Nephron progenitor cell (in vitro differentiated cells): Measurements from ENCODE around the gene LAMA4.
A peak's percentile ranks its signal among the peaks of the same experiment; 100 is the strongest.

Experiments
- DNase-seq: peaks from one replicate; pipeline ENCODE4 v3.0.0; 2021
- H3K27ac Mint-ChIP-seq: 2 replicates; pipeline ENCODE4 v1.8.0; 2021; ENCODE audit warnings: mild to moderate bottlenecking, moderate library complexity, mixed read lengths
- H3K27me3 Mint-ChIP-seq: 2 replicates; pipeline ENCODE4 v1.8.0; 2021; ENCODE audit warnings: mild to moderate bottlenecking, low read depth, mixed read lengths; ENCODE audit not compliant: poor library complexity
- H3K36me3 Mint-ChIP-seq: 2 replicates; pipeline ENCODE4 v1.8.0; 2021; ENCODE audit warnings: low read depth, mixed read lengths
- H3K4me1 Mint-ChIP-seq: 2 replicates; pipeline ENCODE4 v1.8.0; 2021; ENCODE audit warnings: mixed read lengths
- H3K4me3 Mint-ChIP-seq: 2 replicates; pipeline ENCODE4 v1.8.0; 2021; ENCODE audit warnings: mild to moderate bottlenecking, moderate library complexity, mixed read lengths
- H3K9me3 Mint-ChIP-seq: 2 replicates; pipeline ENCODE4 v1.8.0; 2021; ENCODE audit warnings: mild to moderate bottlenecking, moderate library complexity, mixed read lengths
- TF ChIP-seq, protein P1 (sequence below): fragments of 200-600 bp; sonication (generic); IDR thresholded peaks from 2 replicates; pipeline ENCODE4 v1.5.0; 2021; ENCODE audit warnings: antibody characterized with exemption

The LAMA4 gene

DNA sequence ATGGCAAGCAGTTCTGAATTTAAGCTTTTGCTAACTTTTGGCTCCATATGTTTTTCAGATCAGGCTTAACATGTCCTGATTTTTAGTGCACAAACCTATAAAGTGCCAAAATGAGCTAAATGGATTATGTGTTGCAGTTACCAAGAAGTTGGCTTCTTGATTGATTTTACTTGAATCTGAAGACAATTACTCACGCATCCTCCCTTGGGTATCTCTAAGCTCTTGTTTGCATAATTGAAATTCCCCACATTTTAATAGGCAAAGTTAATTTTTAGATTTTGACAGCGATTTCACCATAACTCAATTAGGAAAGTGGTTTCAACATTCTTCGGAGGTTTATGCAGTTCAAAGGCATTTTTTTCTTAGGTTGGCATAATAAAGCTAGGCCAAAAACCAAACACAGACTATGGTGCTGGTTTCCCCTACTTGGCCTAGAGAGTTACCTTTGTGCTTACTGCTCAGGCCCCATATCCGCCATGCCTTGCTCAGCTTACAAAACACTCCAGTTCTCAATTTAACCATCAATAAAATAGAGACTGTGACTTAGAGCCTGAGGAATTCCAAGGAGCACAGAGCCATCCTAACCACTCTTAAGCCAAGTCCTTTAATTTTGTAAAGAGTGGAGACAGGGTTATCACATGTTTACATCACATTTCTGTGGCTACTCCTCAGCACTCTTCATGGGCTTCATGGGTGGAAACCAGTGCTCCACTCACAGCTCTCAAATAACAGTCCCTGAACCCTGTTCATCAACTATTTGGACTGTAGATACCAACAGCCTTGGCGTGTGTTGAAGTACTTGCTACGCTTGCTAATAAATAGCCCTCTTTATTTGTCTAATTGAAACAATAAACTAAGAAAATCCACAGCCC, 32.1 kb downstream of the LAMA4 start:
- H3K27me3 Mint-ChIP-seq, result peaks cover 9% of the 10 kb centered on the region
- TF ChIP-seq, protein P1, sequence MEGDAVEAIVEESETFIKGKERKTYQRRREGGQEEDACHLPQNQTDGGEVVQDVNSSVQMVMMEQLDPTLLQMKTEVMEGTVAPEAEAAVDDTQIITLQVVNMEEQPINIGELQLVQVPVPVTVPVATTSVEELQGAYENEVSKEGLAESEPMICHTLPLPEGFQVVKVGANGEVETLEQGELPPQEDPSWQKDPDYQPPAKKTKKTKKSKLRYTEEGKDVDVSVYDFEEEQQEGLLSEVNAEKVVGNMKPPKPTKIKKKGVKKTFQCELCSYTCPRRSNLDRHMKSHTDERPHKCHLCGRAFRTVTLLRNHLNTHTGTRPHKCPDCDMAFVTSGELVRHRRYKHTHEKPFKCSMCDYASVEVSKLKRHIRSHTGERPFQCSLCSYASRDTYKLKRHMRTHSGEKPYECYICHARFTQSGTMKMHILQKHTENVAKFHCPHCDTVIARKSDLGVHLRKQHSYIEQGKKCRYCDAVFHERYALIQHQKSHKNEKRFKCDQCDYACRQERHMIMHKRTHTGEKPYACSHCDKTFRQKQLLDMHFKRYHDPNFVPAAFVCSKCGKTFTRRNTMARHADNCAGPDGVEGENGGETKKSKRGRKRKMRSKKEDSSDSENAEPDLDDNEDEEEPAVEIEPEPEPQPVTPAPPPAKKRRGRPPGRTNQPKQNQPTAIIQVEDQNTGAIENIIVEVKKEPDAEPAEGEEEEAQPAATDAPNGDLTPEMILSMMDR, result no peak
- no peak for DNase-seq
- no peak overlapping the region for H3K4me3 Mint-ChIP-seq
- no peak overlapping the region for H3K27ac Mint-ChIP-seq
- peaks cover 30% of the 10 kb centered on the region for H3K4me1 Mint-ChIP-seq
- no peaks in the 10 kb centered on the region for H3K9me3 Mint-ChIP-seq
- no peaks in the 10 kb centered on the region for H3K36me3 Mint-ChIP-seq

DNA sequence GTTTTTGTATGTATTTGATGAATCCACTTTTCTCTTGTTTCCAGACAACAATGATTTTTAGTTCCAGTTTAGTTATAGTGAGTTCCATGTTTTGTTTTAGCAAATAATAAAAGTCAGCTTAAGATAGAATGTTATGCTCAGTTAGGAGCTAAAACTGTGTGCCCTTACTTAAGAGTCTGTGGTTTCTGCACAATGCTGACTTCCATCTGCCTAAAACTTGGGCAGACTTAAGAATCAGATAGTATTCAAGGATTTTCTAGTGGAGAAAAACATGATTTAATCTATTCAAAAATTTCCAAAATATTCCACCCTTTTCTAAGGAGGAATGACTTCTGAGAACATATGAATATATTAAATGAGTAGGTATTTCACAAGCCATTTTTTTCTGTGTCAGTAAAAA, 32.8 kb downstream of the LAMA4 start:
- Mint-ChIP-seq H3K27ac (no peak overlapping the region), H3K9me3 (no peaks in the 10 kb centered on the region), H3K36me3 (no peaks in the 10 kb centered on the region), H3K4me3 (no peak overlapping the region), H3K4me1 (peaks cover 36% of the 10 kb centered on the region), H3K27me3 (peaks cover 9% of the 10 kb centered on the region)
- DNase-seq, result no peak
- TF ChIP-seq, protein P1, result no peak

DNA sequence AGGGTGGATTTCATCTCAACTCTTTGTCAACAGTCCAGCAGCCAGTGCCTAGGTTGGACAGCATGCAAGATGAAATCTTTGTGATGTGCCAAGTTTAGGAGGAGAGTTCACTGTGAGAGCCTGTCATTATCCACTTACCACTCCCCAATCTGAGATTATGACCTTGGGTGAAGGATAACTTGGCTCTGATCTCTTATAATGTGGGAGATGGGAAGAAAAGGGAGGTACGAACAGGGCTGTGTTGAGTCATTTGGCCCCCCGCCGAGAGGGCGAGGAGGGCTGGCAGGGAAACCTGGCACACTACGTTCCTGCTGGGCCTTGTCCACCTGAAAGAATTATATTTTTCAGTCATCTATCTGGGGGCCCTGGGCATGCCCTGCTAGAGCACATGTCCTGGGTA, 35.8 kb downstream of the LAMA4 start:
- Mint-ChIP-seq H3K27me3 (peaks cover 2% of the 10 kb centered on the region), H3K27ac (no peak overlapping the region), H3K4me3 (no peak overlapping the region), H3K4me1 (peaks cover 54% of the 10 kb centered on the region), H3K9me3 (no peaks in the 10 kb centered on the region), H3K36me3 (peaks cover 2% of the 10 kb centered on the region)
- TF ChIP-seq, protein P1, result no peak
- no peak for DNase-seq

DNA sequence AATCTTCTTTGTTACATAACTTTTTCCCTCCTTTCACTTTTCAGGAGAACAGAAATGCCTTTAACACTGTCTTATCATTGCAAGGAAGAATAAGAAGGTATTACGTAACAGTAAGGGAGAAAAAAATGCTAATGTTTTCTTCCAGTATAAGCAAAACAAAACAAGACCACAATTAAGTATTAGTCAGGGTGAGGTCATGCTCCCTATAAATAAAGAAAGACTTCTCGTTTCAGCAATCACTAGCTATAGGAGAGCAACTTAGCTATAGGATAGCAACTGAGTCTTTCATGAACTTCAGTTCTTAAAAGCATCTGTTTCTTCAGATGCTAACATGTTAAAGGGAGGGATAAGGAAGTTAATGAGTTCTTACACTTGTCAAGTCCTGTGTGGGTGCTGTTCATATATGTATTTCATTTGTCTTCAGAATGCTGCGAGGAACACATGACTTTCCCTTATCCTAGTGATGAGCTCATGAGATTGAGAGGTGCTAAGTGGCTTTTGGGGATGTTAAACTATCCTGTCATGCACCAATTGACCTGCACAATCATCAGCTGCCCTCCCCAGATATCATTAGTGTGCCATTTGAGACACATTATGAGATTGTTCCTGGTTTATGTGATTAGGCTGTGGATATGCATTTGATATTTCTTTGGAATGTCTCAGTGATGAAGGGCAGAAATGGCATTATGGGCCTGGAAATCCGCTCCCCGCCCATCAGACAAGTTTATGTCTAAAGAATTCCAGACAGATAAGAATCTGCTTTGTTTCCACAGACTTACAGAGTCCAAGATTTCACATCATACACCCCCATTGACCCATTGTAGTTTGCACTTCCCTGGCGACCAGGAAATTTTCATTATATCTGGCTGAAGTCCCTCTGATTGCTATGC, 37.5 kb downstream of the LAMA4 start:
- Mint-ChIP-seq H3K27me3 (peaks cover 2% of the 10 kb centered on the region), H3K27ac (peak overlapping the region; percentile 74), H3K36me3 (peaks cover 8% of the 10 kb centered on the region), H3K4me1 (peaks cover 53% of the 10 kb centered on the region), H3K4me3 (no peak overlapping the region), H3K9me3 (peaks cover 2% of the 10 kb centered on the region)
- TF ChIP-seq, protein P1, result no peak
- DNase-seq, result no peak

DNA sequence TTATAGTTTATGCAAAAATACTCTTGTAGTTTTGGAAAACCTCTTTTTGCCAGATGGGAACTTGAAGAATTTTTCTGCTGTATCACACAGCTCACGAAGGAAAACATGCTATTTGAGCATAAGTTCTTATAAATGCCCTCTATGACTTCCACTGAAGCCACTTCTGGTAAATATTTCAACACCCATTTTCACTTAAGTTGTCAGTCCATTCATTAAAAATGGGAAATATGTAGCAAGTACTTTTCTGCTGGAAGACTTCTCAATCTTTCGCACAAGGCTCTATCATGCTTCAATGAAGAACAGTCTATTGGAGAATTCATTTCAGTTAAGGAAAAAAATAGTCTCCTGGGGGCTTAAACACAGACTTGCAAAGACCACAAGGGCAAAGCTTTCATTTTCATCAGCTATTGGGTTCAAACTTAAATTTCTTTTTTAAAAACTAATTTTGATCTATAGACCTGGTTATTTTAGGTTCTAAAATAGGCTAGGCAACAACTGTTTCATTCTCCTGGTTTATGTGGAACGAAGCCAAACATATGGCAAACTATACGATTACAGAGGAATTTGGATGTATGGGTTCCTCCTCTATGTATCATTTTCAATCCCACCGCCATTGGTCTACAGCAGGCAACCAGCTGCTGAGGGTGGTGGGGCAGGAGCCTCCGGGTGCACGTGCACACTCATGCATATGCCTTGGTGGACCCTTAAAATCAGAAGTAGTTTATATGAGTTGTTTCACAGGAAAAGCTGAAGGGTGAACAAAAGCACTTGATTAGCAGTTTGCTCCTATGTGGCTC, 38.7 kb downstream of the LAMA4 start:
- TF ChIP-seq, protein P1, result no peak
- peaks cover 8% of the 10 kb centered on the region for H3K9me3 Mint-ChIP-seq
- H3K4me1 Mint-ChIP-seq, result peaks cover 59% of the 10 kb centered on the region

More for the DNA sequence above, 38.7 kb downstream of the LAMA4 start:
- peaks cover 14% of the 10 kb centered on the region for H3K36me3 Mint-ChIP-seq
- H3K27ac Mint-ChIP-seq, result no peak overlapping the region
- peaks cover 7% of the 10 kb centered on the region for H3K27me3 Mint-ChIP-seq
- H3K4me3 Mint-ChIP-seq, result no peak overlapping the region
- no peak for DNase-seq
